ENCODE results near the gene BMI1.

BMI1 gene

GRCh38 chr10:22332116-22332692, 11.3 kb downstream of the BMI1 start:
- Histone ChIP-seq H3K27ac (ENCODE audit: low read depth, low read length) (no peak overlapping the region), H3K36me3 (ENCODE audit: control insufficient read depth, insufficient read depth, low read length) (no peaks in the 10 kb centered on the region), H3K9me3 (ENCODE audit: control insufficient read depth, insufficient read depth, low read length) (no peaks in the 10 kb centered on the region), H3K27me3 (ENCODE audit: control insufficient read depth, insufficient read depth, low read length) (peaks cover 100% of the 10 kb centered on the region), H3K9ac (ENCODE audit: low read depth, low read length) (no peak overlapping the region), H3K4me3 (ENCODE audit: low read depth, low read length) (no peak overlapping the region), H3K4me1 (ENCODE audit: control insufficient read depth, insufficient read depth, low read length) (peaks cover 27% of the 10 kb centered on the region)

- Histone ChIP-seq H3K27me3 (ENCODE audit: control insufficient read depth, insufficient read depth, low read length) (peaks cover 100% of the 10 kb centered on the region), H3K9me3 (ENCODE audit: control insufficient read depth, insufficient read depth, low read length) (no peaks in the 10 kb centered on the region), H3K27ac (ENCODE audit: low read depth, low read length) (no peak overlapping the region), H3K4me1 (ENCODE audit: control insufficient read depth, insufficient read depth, low read length) (peaks cover 35% of the 10 kb centered on the region), H3K9ac (ENCODE audit: low read depth, low read length) (no peak overlapping the region), H3K4me3 (ENCODE audit: low read depth, low read length) (peak overlapping the region; percentile 52; the same call in 1 of the 2 replicates), H3K36me3 (ENCODE audit: control insufficient read depth, insufficient read depth, low read length) (no peaks in the 10 kb centered on the region)
Observed at GRCh38 chr10:22333167-22333974, 12.5 kb downstream of the BMI1 start.

- peaks cover 100% of the 10 kb centered on the region for H3K27me3 ChIP-seq (ENCODE audit: control insufficient read depth, insufficient read depth, low read length)
- H3K9me3 ChIP-seq (ENCODE audit: control insufficient read depth, insufficient read depth, low read length) = no peaks in the 10 kb centered on the region
- no peak overlapping the region for H3K9ac ChIP-seq (ENCODE audit: low read depth, low read length)
- H3K36me3 ChIP-seq (ENCODE audit: control insufficient read depth, insufficient read depth, low read length) = no peaks in the 10 kb centered on the region
- peak overlapping the region; percentile 52 for H3K4me3 ChIP-seq (ENCODE audit: low read depth, low read length)
- H3K27ac ChIP-seq (ENCODE audit: low read depth, low read length) = no peak overlapping the region
- peaks cover 38% of the 10 kb centered on the region for H3K4me1 ChIP-seq (ENCODE audit: control insufficient read depth, insufficient read depth, low read length)
Observed at GRCh38 chr10:22333975-22334282, 13.0 kb downstream of the BMI1 start.

- peak overlapping the region; percentile 52 for H3K4me3 ChIP-seq (ENCODE audit: low read depth, low read length)
- peaks cover 100% of the 10 kb centered on the region for H3K27me3 ChIP-seq (ENCODE audit: control insufficient read depth, insufficient read depth, low read length)
- no peak overlapping the region for H3K27ac ChIP-seq (ENCODE audit: low read depth, low read length)
Observed at GRCh38 chr10:22334414-22335172, 13.7 kb downstream of the BMI1 start.

GRCh38 chr10:22335173-22335933, 14.5 kb downstream of the BMI1 start:
- H3K36me3 ChIP-seq (ENCODE audit: control insufficient read depth, insufficient read depth, low read length) = no peaks in the 10 kb centered on the region
- no peaks in the 10 kb centered on the region for H3K9me3 ChIP-seq (ENCODE audit: control insufficient read depth, insufficient read depth, low read length)
- H3K27ac ChIP-seq (ENCODE audit: low read depth, low read length) = no peak overlapping the region
- peak overlapping the region; percentile 52 for H3K4me3 ChIP-seq (ENCODE audit: low read depth, low read length)
- H3K27me3 ChIP-seq (ENCODE audit: control insufficient read depth, insufficient read depth, low read length) = peaks cover 100% of the 10 kb centered on the region
- H3K4me1 ChIP-seq (ENCODE audit: control insufficient read depth, insufficient read depth, low read length) = peaks cover 45% of the 10 kb centered on the region
- no peak overlapping the region for H3K9ac ChIP-seq (ENCODE audit: low read depth, low read length)

More at GRCh38 chr10:22334414-22335172, 13.7 kb downstream of the BMI1 start:
- no peaks in the 10 kb centered on the region for H3K36me3 ChIP-seq (ENCODE audit: control insufficient read depth, insufficient read depth, low read length)
- peaks cover 39% of the 10 kb centered on the region for H3K4me1 ChIP-seq (ENCODE audit: control insufficient read depth, insufficient read depth, low read length)
- H3K9me3 ChIP-seq (ENCODE audit: control insufficient read depth, insufficient read depth, low read length) = no peaks in the 10 kb centered on the region
- H3K9ac ChIP-seq (ENCODE audit: low read depth, low read length) = no peak overlapping the region

GRCh38 chr10:22338185-22338900, 17.4 kb downstream of the BMI1 start:
- Histone ChIP-seq H3K27me3 (ENCODE audit: control insufficient read depth, insufficient read depth, low read length) (peaks cover 100% of the 10 kb centered on the region), H3K9me3 (ENCODE audit: control insufficient read depth, insufficient read depth, low read length) (no peaks in the 10 kb centered on the region), H3K4me1 (ENCODE audit: control insufficient read depth, insufficient read depth, low read length) (peaks cover 29% of the 10 kb centered on the region), H3K9ac (ENCODE audit: low read depth, low read length) (no peak overlapping the region), H3K27ac (ENCODE audit: low read depth, low read length) (no peak overlapping the region), H3K36me3 (ENCODE audit: control insufficient read depth, insufficient read depth, low read length) (no peaks in the 10 kb centered on the region), H3K4me3 (ENCODE audit: low read depth, low read length) (no peak overlapping the region)

GRCh38 chr10:22338931-22339330, 18.0 kb downstream of the BMI1 start:
- Histone ChIP-seq H3K4me3 (ENCODE audit: low read depth, low read length) (no peak overlapping the region), H3K9me3 (ENCODE audit: control insufficient read depth, insufficient read depth, low read length) (no peaks in the 10 kb centered on the region), H3K36me3 (ENCODE audit: control insufficient read depth, insufficient read depth, low read length) (no peaks in the 10 kb centered on the region), H3K4me1 (ENCODE audit: control insufficient read depth, insufficient read depth, low read length) (peaks cover 23% of the 10 kb centered on the region), H3K9ac (ENCODE audit: low read depth, low read length) (no peak overlapping the region), H3K27me3 (ENCODE audit: control insufficient read depth, insufficient read depth, low read length) (peaks cover 100% of the 10 kb centered on the region), H3K27ac (ENCODE audit: low read depth, low read length) (no peak overlapping the region)

GRCh38 chr10:22339761-22340328, 18.9 kb downstream of the BMI1 start:
- H3K9ac ChIP-seq (ENCODE audit: low read depth, low read length) = no peak overlapping the region

GRCh38 chr10:22340329-22341189, 19.7 kb downstream of the BMI1 start:
- no peak overlapping the region for H3K27ac ChIP-seq (ENCODE audit: low read depth, low read length)
- H3K36me3 ChIP-seq (ENCODE audit: control insufficient read depth, insufficient read depth, low read length) = no peaks in the 10 kb centered on the region
- peaks cover 100% of the 10 kb centered on the region for H3K27me3 ChIP-seq (ENCODE audit: control insufficient read depth, insufficient read depth, low read length)
- H3K9ac ChIP-seq (ENCODE audit: low read depth, low read length) = no peak overlapping the region
- no peaks in the 10 kb centered on the region for H3K9me3 ChIP-seq (ENCODE audit: control insufficient read depth, insufficient read depth, low read length)
- peaks cover 21% of the 10 kb centered on the region for H3K4me1 ChIP-seq (ENCODE audit: control insufficient read depth, insufficient read depth, low read length)
- H3K4me3 ChIP-seq (ENCODE audit: low read depth, low read length) = peak overlapping the region; percentile 62

More at GRCh38 chr10:22339761-22340328, 18.9 kb downstream of the BMI1 start:
- Histone ChIP-seq H3K27me3 (ENCODE audit: control insufficient read depth, insufficient read depth, low read length) (peaks cover 100% of the 10 kb centered on the region), H3K27ac (ENCODE audit: low read depth, low read length) (no peak overlapping the region), H3K9me3 (ENCODE audit: control insufficient read depth, insufficient read depth, low read length) (no peaks in the 10 kb centered on the region), H3K36me3 (ENCODE audit: control insufficient read depth, insufficient read depth, low read length) (no peaks in the 10 kb centered on the region), H3K4me3 (ENCODE audit: low read depth, low read length) (peak overlapping the region; percentile 62), H3K4me1 (ENCODE audit: control insufficient read depth, insufficient read depth, low read length) (peaks cover 21% of the 10 kb centered on the region)

Data from HUES48 (cell line).